RWPE2 (cell line): ENCODE data around the gene MDGA2.

ENCODE experiments used
- ATAC-seq: fragments of 200-7000 bp; cut with Tn5 transposase; 3 replicates; pipeline ENCODE4 v1.9.1; 2021; ENCODE audit warnings: low read depth
- DNase-seq: peaks from one replicate; pipeline ENCODE4 v3.0.0-alpha.2; 2020; ENCODE audit warnings: low spot score
- H3K27ac ChIP-seq: fragments of 450-650 bp; 2 replicates; pipeline ENCODE4 v1.5.1; 2017; ENCODE audit warnings: mild to moderate bottlenecking; ENCODE audit not compliant: poor library complexity, severe bottlenecking
- H3K27me3 ChIP-seq: fragments of 250-450 bp; sonication (Bioruptor Pico); 2 replicates; pipeline ENCODE4 v1.5.1; 2021; ENCODE audit warnings: mild to moderate bottlenecking, moderate library complexity; ENCODE audit not compliant: insufficient read depth, poor library complexity, severe bottlenecking
- H3K36me3 ChIP-seq: fragments of 250-450 bp; sonication (Bioruptor Pico); 2 replicates; pipeline ENCODE4 v1.5.1; 2020; ENCODE audit warnings: low read depth, mild to moderate bottlenecking, moderate library complexity
- H3K4me1 ChIP-seq: fragments of 250-450 bp; sonication (Bioruptor Pico); 2 replicates; pipeline ENCODE4 v1.5.1; 2021; ENCODE audit warnings: mild to moderate bottlenecking, moderate library complexity; ENCODE audit not compliant: insufficient read depth, poor library complexity, severe bottlenecking
- H3K4me3 ChIP-seq: fragments of 250-450 bp; sonication (Bioruptor Pico); 2 replicates; pipeline ENCODE4 v1.5.1; 2021; ENCODE audit warnings: mild to moderate bottlenecking, moderate library complexity; ENCODE audit not compliant: severe bottlenecking
- H3K9me3 ChIP-seq: fragments of 250-450 bp; sonication (Bioruptor Pico); 2 replicates; pipeline ENCODE4 v1.5.1; 2021; ENCODE audit warnings: mild to moderate bottlenecking, moderate library complexity; ENCODE audit not compliant: severe bottlenecking
- CTCF ChIP-seq: fragments of 450-650 bp; IDR thresholded peaks from one replicate; pipeline ENCODE4 v1.5.1; 2017; ENCODE audit warnings: mild to moderate bottlenecking, moderate library complexity; ENCODE audit not compliant: poor library complexity, severe bottlenecking

The MDGA2 gene

GRCh38 chr14:47490766-47491165 is 184.6 kb downstream of the MDGA2 start:
- DNase-seq (no peak), ATAC-seq (no peak)
- Histone ChIP-seq H3K9me3 (no peaks in the 10 kb centered on the region), H3K36me3 (no peaks in the 10 kb centered on the region), H3K4me3 (no peak overlapping the region), H3K27ac (no peak overlapping the region), H3K4me1 (no peaks in the 10 kb centered on the region), H3K27me3 (peaks cover 4% of the 10 kb centered on the region)
- TF ChIP-seq CTCF = no peak

- peaks cover 4% of the 10 kb centered on the region for H3K27me3 ChIP-seq
- ATAC-seq (no peak), DNase-seq (no peak)
- no peak overlapping the region for H3K27ac ChIP-seq
- H3K4me3 ChIP-seq = no peak overlapping the region
- no peaks in the 10 kb centered on the region for H3K36me3 ChIP-seq
- no peaks in the 10 kb centered on the region for H3K9me3 ChIP-seq
- no peak for TF ChIP-seq CTCF
- no peaks in the 10 kb centered on the region for H3K4me1 ChIP-seq
Measured at GRCh38 chr14:47490353-47490752, 185.1 kb downstream of the MDGA2 start.

GRCh38 chr14:47485421-47485820 is 190.0 kb downstream of the MDGA2 start:
- Histone ChIP-seq H3K4me3 (no peak overlapping the region), H3K9me3 (no peaks in the 10 kb centered on the region), H3K27ac (no peak overlapping the region), H3K36me3 (no peaks in the 10 kb centered on the region), H3K27me3 (peaks cover 12% of the 10 kb centered on the region), H3K4me1 (no peaks in the 10 kb centered on the region)
- no peak for DNase-seq
- ATAC-seq = no peak
- TF ChIP-seq CTCF = no peak

- no peak for TF ChIP-seq CTCF
- Histone ChIP-seq H3K9me3 (no peaks in the 10 kb centered on the region), H3K27ac (no peak overlapping the region), H3K4me1 (no peaks in the 10 kb centered on the region), H3K36me3 (no peaks in the 10 kb centered on the region), H3K4me3 (no peak overlapping the region), H3K27me3 (peaks cover 16% of the 10 kb centered on the region)
- DNase-seq = no peak
- no peak for ATAC-seq
Measured at GRCh38 chr14:47483449-47483848, 192.0 kb downstream of the MDGA2 start.

- H3K36me3 ChIP-seq = no peaks in the 10 kb centered on the region
- H3K27ac ChIP-seq = no peak overlapping the region
- no peaks in the 10 kb centered on the region for H3K9me3 ChIP-seq
- peaks cover 16% of the 10 kb centered on the region for H3K27me3 ChIP-seq
- no peaks in the 10 kb centered on the region for H3K4me1 ChIP-seq
- no peak for TF ChIP-seq CTCF
- ATAC-seq (no peak), DNase-seq (no peak)
- H3K4me3 ChIP-seq = no peak overlapping the region
Measured at GRCh38 chr14:47471075-47471474, 204.3 kb downstream of the MDGA2 start.
